Activated CD8-positive, alpha-beta memory T cell treated with anti-CD3 and anti-CD28 coated beads, Interleukin-2, amount 10 ng/mL, durations not matched to agents 7 days and 5 days (primary cell): ENCODE data around the gene UBE4A. TPM values are rescaled to one million over a fixed set of nuclear protein-coding genes. Genes with fewer than 3 reads are reported as not detected.
A peak's percentile ranks its signal among the peaks of the same experiment; 100 is the strongest.
"Not testable (repeated sequence)": the region's sequence is repeated elsewhere in the genome, so short reads cannot be mapped to it uniquely, and the experiment has no call there.

Experiments
- ATAC-seq: fragments of 150-1000 bp; cut with Tn5 transposase; one replicate; pipeline ENCODE4 v1.10.0; 2021; ENCODE audit warnings: moderate library complexity
- CTCF ChIA-PET: fragments of 350-600 bp; sonication (Branson Sonifier 250); formaldehyde crosslinking; loops from one replicate; lab custom pipeline; 2021; ENCODE audit warnings: antibody characterized with exemption; lab: Charles Lee
- DNase-seq: peaks from one replicate; pipeline ENCODE4 v3.0.0-alpha.2; 2020
- H3K27ac Mint-ChIP-seq: one replicate; pipeline ENCODE4 v1.8.0; 2021; ENCODE audit warnings: mild to moderate bottlenecking, mixed read lengths
- H3K27me3 Mint-ChIP-seq: one replicate; pipeline ENCODE4 v1.8.0; 2021; ENCODE audit warnings: mixed read lengths
- H3K36me3 Mint-ChIP-seq: one replicate; pipeline ENCODE4 v1.8.0; 2021; ENCODE audit warnings: mild to moderate bottlenecking, mixed read lengths
- H3K4me1 Mint-ChIP-seq: one replicate; pipeline ENCODE4 v1.8.0; 2021; ENCODE audit warnings: mixed read lengths
- H3K4me3 Mint-ChIP-seq: one replicate; pipeline ENCODE4 v1.8.0; 2021; ENCODE audit warnings: mild to moderate bottlenecking, moderate library complexity, mixed read lengths
- H3K9me3 Mint-ChIP-seq: one replicate; pipeline ENCODE4 v1.8.0; 2022; ENCODE audit warnings: low read depth, mixed read lengths
- total RNA-seq, 2 experiments: library from RNA; stranded (reverse); gene quantifications; one replicate each; pipeline ENCODE4 v1.2.3, GENCODE V29; 2021

The UBE4A gene
- total RNA-seq, 2 experiments from 2014 or later: 43.4 to 47.8 TPM

GRCh38 chr11:118383657-118384056, 24.3 kb downstream of the UBE4A start:
- H3K9me3 Mint-ChIP-seq: no peaks in the 10 kb centered on the region
- H3K27me3 Mint-ChIP-seq: no peaks in the 10 kb centered on the region
- H3K4me3 Mint-ChIP-seq: no peak overlapping the region
- CTCF ChIA-PET: interaction anchor here (1.2 kb wide), 1 partner anchor 105 kb away, joined by 5 read pairs; no protein-coding TSS in a partner anchor
- H3K36me3 Mint-ChIP-seq: peaks cover 66% of the 10 kb centered on the region
- no peak overlapping the region for H3K27ac Mint-ChIP-seq
- no peaks in the 10 kb centered on the region for H3K4me1 Mint-ChIP-seq
- ATAC-seq (no peak), DNase-seq (no peak)

- peaks cover 66% of the 10 kb centered on the region for H3K4me1 Mint-ChIP-seq
- DNase-seq: peak; percentile 64
- CTCF ChIA-PET: interaction anchor here (0.9 to 3.6 kb wide), 4 partner anchors 39 to 94 kb away, joined by 3 to 14 read pairs (median 4); no protein-coding TSS in a partner anchor
- H3K4me3 Mint-ChIP-seq: peak overlapping the region; percentile 70
- no peaks in the 10 kb centered on the region for H3K27me3 Mint-ChIP-seq
- H3K27ac Mint-ChIP-seq: peak overlapping the region; percentile 99
- H3K9me3 Mint-ChIP-seq: no peaks in the 10 kb centered on the region
- peak; percentile 32 for ATAC-seq
- peaks cover 45% of the 10 kb centered on the region for H3K36me3 Mint-ChIP-seq
Observed at GRCh38 chr11:118396097-118396501, 36.7 kb downstream of the UBE4A start.

GRCh38 chr11:118397448-118397847, 38.0 kb downstream of the UBE4A start:
- no peak for DNase-seq
- peaks cover 45% of the 10 kb centered on the region for H3K36me3 Mint-ChIP-seq
- H3K4me3 Mint-ChIP-seq: no peak overlapping the region
- CTCF ChIA-PET: interaction anchor here (0.7 to 3.6 kb wide), 8 partner anchors 9 to 102 kb away, joined by 3 to 14 read pairs (median 4); no protein-coding TSS in a partner anchor
- H3K27me3 Mint-ChIP-seq: no peaks in the 10 kb centered on the region
- no peaks in the 10 kb centered on the region for H3K9me3 Mint-ChIP-seq
- H3K27ac Mint-ChIP-seq: peak overlapping the region; percentile 99
- ATAC-seq: no peak
- H3K4me1 Mint-ChIP-seq: peaks cover 67% of the 10 kb centered on the region

- Mint-ChIP-seq H3K4me1 (peaks cover 71% of the 10 kb centered on the region), H3K36me3 (peaks cover 35% of the 10 kb centered on the region), H3K9me3 (no peaks in the 10 kb centered on the region), H3K4me3 (peak overlapping the region; percentile 93), H3K27ac (peak overlapping the region; percentile 99), H3K27me3 (no peaks in the 10 kb centered on the region)
- peak; percentile 82 for DNase-seq
- peak; percentile 79 for ATAC-seq
- CTCF ChIA-PET: interaction anchor here (0.7 to 3.6 kb wide), 9 partner anchors 17 to 200 kb away, joined by 3 to 14 read pairs (median 3); partner anchors contain the start of genes KMT2A and UBE4A
Observed at GRCh38 chr11:118398791-118399559, 39.6 kb downstream of the UBE4A start.

GRCh38 chr11:118401151-118401879, 41.9 kb downstream of the UBE4A start, which contains the start of gene ATP5MG:
ATP5MG (plus strand) TSS chr11:118401606; CDS start chr11:118401666, 60 bp downstream.
- CTCF ChIA-PET: interaction anchor here (0.8 to 2.2 kb wide), 9 partner anchors 11 to 171 kb away, joined by 3 to 8 read pairs (median 3); partner anchors contain the start of genes ARCN1 and UBE4A
- Mint-ChIP-seq H3K4me1 (peaks cover 78% of the 10 kb centered on the region), H3K27me3 (no peaks in the 10 kb centered on the region), H3K9me3 (no peaks in the 10 kb centered on the region), H3K4me3 (peak within 1 kb of the TSS; percentile 93), H3K36me3 (peaks cover 35% of the 10 kb centered on the region), H3K27ac (peak within 1 kb of the TSS; percentile 99)
- ATAC-seq: peak; percentile 59
- peak; percentile 96 for DNase-seq

GRCh38 chr11:118401880-118402590, 42.6 kb downstream of the UBE4A start:
- H3K4me1 Mint-ChIP-seq: peaks cover 79% of the 10 kb centered on the region
- peaks cover 35% of the 10 kb centered on the region for H3K36me3 Mint-ChIP-seq
- H3K4me3 Mint-ChIP-seq: peak overlapping the region; percentile 93
- H3K9me3 Mint-ChIP-seq: no peaks in the 10 kb centered on the region
- DNase-seq (no peak), ATAC-seq (no peak)
- CTCF ChIA-PET: interaction anchor here (0.7 to 2.2 kb wide), 15 partner anchors 10 to 203 kb away, joined by 3 to 10 read pairs (median 3); partner anchors contain the start of genes ARCN1, KMT2A and UBE4A
- H3K27me3 Mint-ChIP-seq: no peaks in the 10 kb centered on the region
- peak overlapping the region; percentile 99 for H3K27ac Mint-ChIP-seq

- ATAC-seq, H3K27me3 Mint-ChIP-seq, H3K9me3 Mint-ChIP-seq, DNase-seq: not testable (repeated sequence)
- CTCF ChIA-PET: interaction anchor here (0.7 to 2.2 kb wide), 15 partner anchors 14 to 204 kb away, joined by 3 to 10 read pairs (median 3); partner anchors contain the start of genes ARCN1, KMT2A and UBE4A
- peaks cover 74% of the 10 kb centered on the region for H3K4me1 Mint-ChIP-seq
- H3K27ac Mint-ChIP-seq: peak overlapping the region; percentile 99
- H3K4me3 Mint-ChIP-seq: peak overlapping the region; percentile 93
- H3K36me3 Mint-ChIP-seq: peaks cover 35% of the 10 kb centered on the region
Observed at GRCh38 chr11:118402594-118402993, 43.2 kb downstream of the UBE4A start.

- H3K4me3 Mint-ChIP-seq: no peak overlapping the region
- H3K27me3 Mint-ChIP-seq: no peaks in the 10 kb centered on the region
- H3K36me3 Mint-ChIP-seq: peaks cover 48% of the 10 kb centered on the region
- CTCF ChIA-PET: interaction anchor here (1.1 to 2.1 kb wide), 3 partner anchors 9 to 27 kb away, joined by 3 to 8 read pairs (median 3); no protein-coding TSS in a partner anchor
- no peak for DNase-seq
- H3K4me1 Mint-ChIP-seq: peaks cover 54% of the 10 kb centered on the region
- no peaks in the 10 kb centered on the region for H3K9me3 Mint-ChIP-seq
- ATAC-seq: no peak
- H3K27ac Mint-ChIP-seq: no peak overlapping the region
Observed at GRCh38 chr11:118406599-118407166, 47.3 kb downstream of the UBE4A start.

GRCh38 chr11:118410055-118410745, 50.8 kb downstream of the UBE4A start:
- H3K4me3 Mint-ChIP-seq: no peak overlapping the region
- no peaks in the 10 kb centered on the region for H3K9me3 Mint-ChIP-seq
- H3K27ac Mint-ChIP-seq: no peak overlapping the region
- DNase-seq (no peak), ATAC-seq (no peak)
- H3K27me3 Mint-ChIP-seq: no peaks in the 10 kb centered on the region
- peaks cover 40% of the 10 kb centered on the region for H3K36me3 Mint-ChIP-seq
- CTCF ChIA-PET: interaction anchor here (2.1 kb wide), 1 partner anchor 78 kb away, joined by 5 read pairs; no protein-coding TSS in a partner anchor
- peaks cover 29% of the 10 kb centered on the region for H3K4me1 Mint-ChIP-seq

GRCh38 chr11:118411530-118411929, 52.1 kb downstream of the UBE4A start:
- peaks cover 17% of the 10 kb centered on the region for H3K4me1 Mint-ChIP-seq
- peaks cover 33% of the 10 kb centered on the region for H3K36me3 Mint-ChIP-seq
- H3K27me3 Mint-ChIP-seq: no peaks in the 10 kb centered on the region
- H3K27ac Mint-ChIP-seq: peak overlapping the region; percentile 13
- no peak overlapping the region for H3K4me3 Mint-ChIP-seq
- DNase-seq (no peak), ATAC-seq (no peak)
- no peaks in the 10 kb centered on the region for H3K9me3 Mint-ChIP-seq
- CTCF ChIA-PET: interaction anchor here (0.6 kb wide), 1 partner anchor 10 kb away, joined by 3 read pairs; no protein-coding TSS in a partner anchor

- ATAC-seq (no peak), DNase-seq (no peak)
- no peak overlapping the region for H3K4me3 Mint-ChIP-seq
- peaks cover 12% of the 10 kb centered on the region for H3K4me1 Mint-ChIP-seq
- H3K27me3 Mint-ChIP-seq: no peaks in the 10 kb centered on the region
- peaks cover 26% of the 10 kb centered on the region for H3K36me3 Mint-ChIP-seq
- H3K27ac Mint-ChIP-seq: no peak overlapping the region
- no peaks in the 10 kb centered on the region for H3K9me3 Mint-ChIP-seq
- CTCF ChIA-PET: no interaction called here
Observed at GRCh38 chr11:118412921-118413320, 53.5 kb downstream of the UBE4A start.
